GM19025 (cell line): ENCODE results near the gene HLA-DRA.
A peak's percentile ranks its signal among the peaks of the same experiment; 100 is the strongest.
"Not testable (repeated sequence)": the region's sequence is repeated elsewhere in the genome, so short reads cannot be mapped to it uniquely, and the experiment has no call there.

Experiments used
- ATAC-seq: cut with Tn5 transposase; IDR thresholded peaks from one replicate; pipeline ENCODE4 v1.9.1; 2021; ENCODE audit warnings: mild to moderate bottlenecking, low read depth, moderate library complexity; ENCODE audit not compliant: unreplicated experiment

Gene HLA-DRA

DNA sequence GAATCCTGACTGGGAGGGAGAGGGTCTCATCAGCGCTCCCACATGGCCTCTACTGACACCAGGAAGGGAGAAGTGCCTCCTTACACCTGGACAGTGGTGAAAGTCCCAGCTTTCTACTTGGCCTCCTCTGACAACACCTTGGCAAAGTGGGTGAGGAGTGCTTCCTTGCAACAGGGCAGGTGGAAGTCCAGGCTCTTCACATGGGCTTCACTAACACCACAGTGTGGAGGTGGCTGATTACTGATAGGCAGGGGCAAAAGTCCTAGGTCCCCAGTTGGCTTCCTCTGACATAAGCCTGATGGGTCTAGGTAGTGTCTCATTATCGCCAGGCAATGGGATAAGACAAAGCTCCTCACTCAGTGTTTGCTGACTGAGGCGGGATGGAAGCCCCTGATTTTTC is 9.5 kb upstream of the HLA-DRA start:
- no peak for ATAC-seq

DNA sequence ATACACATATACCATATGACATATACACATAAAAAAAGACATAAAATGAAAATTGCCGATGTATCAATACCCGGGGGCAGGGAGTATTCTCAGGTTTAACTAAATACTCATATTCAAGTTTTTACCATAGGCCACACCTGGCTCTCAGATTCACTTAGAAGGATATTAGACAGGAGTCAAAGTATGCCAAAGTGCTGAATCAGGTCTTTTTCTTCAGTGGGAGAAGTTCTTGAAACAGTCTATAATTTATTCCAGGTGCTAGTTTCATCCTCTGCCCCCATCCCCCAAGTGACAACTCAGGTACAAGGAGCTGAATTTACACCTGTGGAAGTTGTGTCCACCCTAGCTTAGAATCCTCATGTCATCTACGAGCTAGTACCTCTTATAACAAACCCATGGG is 8.5 kb upstream of the HLA-DRA start:
- no peak for ATAC-seq

DNA sequence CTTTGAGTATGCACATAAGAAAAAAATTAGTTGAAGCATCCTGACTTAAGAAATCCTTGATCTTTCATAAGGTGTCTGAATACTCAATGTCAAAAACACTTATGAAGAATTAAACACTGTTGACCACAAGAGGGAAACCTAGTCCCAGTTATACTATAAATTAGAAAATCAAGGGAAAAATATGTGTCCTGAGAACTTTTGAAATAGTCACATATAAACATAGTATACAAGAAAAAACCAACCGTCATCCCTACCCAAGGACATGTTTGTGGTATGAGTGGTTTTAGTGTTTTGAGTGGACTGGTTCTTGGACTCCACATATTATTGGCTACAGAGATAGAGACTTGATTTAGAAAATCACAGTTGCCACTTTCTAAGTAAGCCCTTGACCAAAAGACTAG is 7.6 kb upstream of the HLA-DRA start:
- no peak for ATAC-seq

DNA sequence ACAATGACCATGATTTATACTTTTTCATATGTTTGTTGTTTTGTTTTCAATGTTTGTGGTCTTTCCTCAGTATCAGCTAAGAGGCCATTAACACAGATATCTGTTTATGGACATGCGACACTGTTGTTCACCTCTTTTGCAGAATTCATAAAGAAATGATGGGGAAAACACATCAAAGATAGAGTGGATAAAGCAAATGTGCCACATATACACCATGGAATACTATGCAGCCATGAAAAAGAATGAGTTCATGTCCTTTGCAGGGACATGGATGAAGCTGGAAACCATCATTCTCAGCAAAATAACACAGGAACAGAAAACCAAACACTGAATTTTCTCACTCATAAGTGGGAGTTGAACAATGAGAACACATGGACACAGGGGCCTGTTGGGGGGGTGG is 5.7 kb upstream of the HLA-DRA start:
- not testable (repeated sequence) for ATAC-seq

DNA sequence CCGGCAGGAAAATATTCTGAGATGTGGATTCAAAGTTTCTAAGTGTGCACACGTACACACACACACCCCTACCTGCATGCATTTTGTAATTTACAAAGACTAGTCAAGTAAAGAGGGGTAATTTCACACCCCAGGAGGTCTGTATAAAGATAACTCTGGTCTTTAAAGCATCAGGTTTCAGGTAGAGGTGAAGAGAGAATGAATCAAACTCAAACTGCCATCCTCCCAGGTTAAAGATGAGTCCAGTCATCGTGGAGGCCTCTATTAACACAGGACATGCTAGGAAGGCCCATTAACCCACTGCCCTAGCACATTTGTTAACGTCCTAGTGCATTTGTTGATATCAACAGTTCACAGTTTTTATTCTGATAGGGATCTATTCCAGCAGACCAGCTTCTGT is 3.5 kb upstream of the HLA-DRA start:
- ATAC-seq: no peak

DNA sequence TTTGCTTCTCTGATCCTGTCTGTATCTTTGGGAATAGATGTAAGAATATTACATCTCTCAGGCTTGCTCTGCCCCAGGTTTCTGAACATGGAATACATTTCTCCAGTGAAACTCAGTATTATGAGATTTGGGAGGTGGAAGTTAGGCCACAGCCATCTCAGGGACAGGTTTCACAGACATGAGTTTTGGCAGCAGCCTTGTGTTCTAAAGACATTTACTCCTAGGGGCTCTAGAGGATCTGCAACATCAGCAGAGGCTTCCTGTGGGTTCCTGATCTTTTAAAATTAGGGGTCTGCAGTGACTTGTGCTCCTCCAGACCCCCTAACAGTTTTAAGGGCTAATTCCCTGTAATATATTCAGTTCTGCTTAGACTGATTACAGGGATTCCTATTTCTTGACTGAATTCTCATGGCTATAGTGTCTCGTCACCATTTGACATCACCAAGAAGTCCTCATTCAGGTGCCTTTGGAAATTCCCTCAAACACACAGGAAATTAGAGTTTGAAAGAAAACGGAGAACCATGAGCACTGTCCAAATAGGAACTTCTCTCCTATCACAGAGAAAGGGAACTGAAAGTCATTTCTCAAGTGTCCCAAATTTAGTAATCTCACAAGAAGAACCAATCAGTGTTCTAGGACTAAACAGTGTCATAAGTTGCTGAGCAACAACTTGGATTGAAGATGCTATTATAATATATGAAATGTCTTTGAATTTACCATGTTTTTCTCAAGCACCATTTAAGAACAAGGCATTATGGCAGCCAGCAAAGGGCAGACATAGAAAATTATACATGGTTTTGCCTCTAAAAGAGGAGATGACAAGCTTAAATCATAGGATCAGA is 2.5 kb upstream of the HLA-DRA start:
- ATAC-seq: peak; percentile 67

DNA sequence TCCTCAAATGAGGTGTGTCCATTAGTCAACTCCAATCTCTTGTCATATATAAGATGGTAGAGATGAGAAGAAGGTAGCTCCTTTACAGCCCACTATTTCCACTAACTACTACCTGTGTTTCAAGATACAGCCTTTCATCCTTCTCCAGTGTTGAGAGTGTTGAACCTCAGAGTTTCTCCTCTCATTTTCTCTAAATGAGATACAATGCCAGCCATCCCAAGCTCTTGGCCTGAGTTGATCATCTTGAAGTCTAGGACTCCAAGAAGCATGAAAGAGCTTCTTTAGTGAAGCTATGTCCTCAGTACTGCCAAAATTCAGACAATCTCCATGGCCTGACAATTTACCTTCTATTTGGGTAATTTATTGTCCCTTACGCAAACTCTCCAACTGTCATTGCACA is 548 bp upstream of the HLA-DRA start:
- no peak for ATAC-seq

DNA sequence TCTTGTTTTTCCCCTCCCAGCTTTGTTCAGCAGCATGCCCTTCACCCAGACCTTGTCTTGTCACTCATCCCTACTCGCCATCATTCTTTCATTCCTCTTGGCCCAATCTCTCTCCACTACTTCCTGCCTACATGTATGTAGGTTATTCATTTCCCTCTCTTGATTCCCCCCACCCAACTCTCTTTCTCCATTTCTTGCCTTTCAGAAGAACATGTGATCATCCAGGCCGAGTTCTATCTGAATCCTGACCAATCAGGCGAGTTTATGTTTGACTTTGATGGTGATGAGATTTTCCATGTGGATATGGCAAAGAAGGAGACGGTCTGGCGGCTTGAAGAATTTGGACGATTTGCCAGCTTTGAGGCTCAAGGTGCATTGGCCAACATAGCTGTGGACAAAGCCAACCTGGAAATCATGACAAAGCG is 2.6 kb downstream of the HLA-DRA start:
- no peak for ATAC-seq

DNA sequence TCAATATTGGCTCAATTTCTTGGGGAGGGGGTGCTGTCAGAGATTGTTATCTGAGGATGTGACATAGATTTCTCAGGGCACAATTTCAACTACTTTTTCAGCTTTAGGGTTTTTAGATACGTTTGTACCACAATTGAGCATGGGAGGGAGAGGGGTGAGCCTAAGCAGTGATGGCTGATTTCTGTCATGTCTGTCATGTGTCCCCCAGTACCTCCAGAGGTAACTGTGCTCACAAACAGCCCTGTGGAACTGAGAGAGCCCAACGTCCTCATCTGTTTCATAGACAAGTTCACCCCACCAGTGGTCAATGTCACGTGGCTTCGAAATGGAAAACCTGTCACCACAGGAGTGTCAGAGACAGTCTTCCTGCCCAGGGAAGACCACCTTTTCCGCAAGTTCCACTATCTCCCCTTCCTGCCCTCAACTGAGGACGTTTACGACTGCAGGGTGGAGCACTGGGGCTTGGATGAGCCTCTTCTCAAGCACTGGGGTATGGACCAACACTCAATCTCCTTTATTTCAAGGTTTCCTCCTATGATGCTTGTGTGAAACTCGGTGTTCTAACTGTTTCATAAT is 3.4 kb downstream of the HLA-DRA start:
- no peak for ATAC-seq

DNA sequence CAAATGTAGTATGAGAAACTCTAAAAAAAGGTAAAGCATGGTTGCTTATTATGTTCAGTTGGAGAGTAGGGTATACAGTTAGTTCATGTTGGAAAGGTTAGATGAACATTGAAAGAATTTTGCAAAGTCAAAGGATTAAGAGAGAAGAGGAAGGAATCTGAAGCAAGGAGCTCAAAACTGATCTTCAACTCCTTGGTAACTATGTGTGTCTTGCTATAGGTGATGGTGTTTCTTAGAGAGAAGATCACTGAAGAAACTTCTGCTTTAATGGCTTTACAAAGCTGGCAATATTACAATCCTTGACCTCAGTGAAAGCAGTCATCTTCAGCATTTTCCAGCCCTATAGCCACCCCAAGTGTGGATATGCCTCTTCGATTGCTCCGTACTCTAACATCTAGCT is 4.7 kb downstream of the HLA-DRA start:
- ATAC-seq: no peak

DNA sequence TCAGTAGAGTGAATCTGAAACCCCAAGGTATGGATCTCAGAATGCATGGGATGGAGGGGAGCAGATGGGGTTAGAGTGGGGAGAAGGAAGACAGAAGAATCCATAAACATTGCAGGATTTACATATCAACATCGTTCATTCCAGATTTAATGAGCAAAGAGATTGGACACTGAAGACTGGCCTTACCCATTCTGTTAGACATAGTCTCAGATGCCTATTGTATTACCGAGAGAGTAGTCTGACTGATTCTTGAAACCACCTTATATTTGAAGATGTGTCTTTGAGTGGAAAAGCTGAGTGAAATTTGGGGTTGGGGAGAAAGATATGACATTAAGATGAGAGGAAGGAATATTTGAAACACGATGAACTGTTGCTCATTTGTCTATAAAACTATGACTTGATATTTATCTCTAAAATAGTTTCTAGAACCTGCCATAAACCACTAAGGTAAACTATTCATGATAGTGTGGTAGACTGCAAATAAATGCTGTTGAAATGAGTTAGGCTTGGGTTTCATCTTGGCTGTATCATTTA is 5.7 kb downstream of the HLA-DRA start:
- ATAC-seq: no peak

DNA sequence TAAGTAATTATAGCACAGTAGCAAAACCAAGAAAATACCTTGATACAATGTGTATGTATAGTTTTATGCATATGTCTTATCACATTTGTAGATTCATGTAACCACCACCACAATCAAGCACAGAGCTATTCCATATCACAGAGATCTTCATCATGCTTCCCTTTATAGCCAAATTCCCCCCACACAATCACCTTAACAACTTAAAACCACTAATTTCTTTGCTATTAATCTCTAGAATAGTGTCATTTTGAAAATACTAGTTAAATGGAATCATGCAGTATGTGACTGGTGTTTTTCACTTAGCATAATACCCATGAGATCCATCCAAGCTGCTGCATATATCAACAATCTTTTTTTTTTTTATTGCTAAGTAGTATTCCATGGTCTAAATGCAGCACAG is 8.2 kb downstream of the HLA-DRA start:
- ATAC-seq: no peak

DNA sequence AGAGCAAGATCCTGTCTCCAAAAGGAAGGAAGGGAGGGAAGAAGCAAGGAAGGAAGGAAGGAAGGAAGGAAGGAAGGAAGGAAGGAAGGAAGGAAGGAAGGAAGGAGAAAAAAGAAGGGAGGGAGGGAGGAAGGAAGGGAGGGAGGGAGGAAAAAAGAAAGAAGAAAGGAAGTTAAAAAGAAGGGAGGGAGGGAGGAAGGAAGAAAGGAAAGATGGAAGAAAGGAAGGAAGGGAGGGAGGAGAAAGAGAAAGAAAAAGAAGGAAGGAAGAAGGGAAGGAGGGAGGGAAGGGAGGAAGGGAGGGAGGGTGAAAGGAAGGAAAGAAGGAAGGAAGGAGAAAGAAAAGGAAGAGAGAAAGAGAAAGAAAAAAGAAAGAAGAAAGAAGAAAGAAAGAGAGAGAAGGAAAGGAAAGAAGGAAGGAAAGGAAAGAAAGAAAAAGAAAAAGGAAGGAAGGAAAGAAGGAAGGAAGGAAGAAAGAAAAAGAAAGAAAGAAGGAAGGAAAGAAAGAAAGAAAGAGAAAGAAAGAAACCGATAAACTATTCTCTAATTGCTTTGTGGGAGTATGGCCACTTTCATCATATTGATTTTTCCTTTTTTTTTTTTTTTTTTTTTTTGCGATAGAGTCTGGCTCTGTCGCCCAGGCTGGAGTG is 9.5 kb downstream of the HLA-DRA start:
- no peak for ATAC-seq

DNA sequence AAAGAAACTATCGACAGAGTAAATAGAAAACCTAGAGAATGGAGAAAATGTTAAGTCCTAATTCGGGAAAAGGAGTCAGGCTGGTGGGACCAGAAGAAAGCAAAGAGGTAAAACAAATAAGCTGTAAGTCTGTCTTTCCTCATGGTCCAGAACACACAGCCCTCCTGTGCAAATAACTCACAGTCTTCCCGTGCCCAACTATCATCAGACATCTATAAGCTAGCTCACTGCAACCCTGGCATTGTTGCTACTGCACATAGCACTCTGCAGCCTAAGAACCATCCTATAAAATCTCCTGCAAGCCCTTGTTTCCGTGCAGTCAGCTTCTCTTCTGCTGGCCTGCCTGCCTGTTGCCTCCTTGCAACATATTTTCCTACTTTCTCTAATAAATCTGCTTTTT is 17.4 kb downstream of the HLA-DRA start:
- no peak for ATAC-seq

DNA sequence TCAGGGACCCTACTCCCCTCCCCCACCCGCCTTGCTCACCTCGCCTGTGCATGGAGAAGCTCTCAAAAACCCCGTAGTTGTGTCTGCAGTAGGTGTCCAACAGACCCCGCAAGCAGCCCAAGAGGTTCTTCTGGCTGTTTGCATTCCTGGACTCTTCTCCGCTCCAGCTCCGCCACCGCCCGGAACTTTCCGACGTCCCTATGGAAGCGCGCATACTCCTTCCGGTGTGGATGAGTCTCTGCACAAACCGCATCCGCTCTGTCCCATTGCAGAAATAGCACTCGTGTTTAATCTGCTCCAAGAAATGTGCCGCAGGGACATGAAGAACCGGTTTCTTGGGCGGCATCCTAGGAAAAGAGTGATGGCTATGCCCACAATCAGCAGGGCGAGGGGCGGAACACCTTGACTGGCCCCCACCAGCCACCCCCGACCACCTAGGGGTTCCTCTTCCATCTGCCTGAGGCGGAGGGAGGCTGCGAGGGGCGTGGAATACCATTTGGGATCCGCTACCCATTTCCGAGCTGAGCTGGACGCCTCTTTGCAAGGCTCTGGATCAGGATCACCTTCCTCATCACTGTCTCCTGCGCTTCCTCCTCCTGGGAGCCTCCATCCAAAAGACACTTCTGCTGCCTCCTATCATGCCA is 20.2 kb downstream of the HLA-DRA start:
- ATAC-seq: no peak

DNA sequence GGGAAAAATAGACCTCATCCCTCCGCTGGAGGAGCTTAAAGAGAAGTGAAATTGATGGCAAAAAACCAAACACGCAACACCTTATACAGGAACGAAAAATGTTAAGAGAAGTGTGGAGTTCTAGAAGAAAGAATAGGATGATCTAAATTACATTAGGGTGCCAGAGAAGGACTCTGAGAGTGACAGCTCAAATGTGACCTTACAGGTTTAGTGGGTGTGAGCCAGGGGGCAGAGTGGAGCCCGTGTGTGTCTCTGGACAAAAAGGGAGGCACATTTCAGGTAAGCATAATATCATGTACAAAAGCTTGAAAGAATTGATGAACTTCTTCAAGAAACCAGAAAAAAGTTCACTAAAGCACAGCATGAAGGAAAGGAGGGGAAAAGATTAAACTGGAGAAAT is 20.8 kb downstream of the HLA-DRA start:
- ATAC-seq: no peak

DNA sequence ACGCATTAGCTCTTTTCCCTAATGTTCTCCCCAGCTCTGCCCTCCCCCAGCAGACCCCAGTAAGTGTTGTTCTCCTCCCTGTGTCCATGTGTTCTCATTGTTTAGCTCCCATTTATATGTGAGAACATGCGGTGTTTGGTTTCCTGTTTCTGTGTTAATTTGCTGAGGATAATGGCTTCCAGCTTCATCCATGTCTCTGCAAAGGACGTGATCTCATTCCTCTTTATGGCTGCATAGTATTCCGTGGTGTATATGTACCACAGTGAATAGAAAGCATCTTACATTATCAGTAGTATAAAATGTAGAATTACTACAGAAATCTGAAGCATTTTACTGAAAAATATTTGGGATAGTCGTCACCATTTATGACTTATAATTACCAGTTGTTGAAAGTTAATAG is 21.8 kb downstream of the HLA-DRA start:
- ATAC-seq: no peak

DNA sequence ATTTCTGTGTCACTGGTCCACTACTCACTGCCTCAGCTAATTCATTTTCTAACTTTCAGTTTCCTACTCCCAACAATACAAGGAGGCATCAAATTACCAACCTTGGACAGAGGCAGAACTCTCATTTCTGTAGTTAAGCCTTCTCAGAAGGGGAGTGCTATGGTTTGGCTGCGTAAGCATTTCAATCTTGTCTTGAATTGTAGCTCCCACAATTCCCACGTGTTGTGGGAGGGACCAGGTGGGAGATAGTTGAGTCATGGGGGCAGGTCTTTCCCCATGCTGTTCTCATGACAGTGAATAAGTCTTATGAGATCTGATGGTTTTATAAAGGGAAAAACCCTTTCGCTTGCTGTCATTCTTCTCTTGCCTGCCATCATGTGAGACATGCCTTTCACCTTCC is 22.9 kb downstream of the HLA-DRA start:
- peak; percentile 80 for ATAC-seq

DNA sequence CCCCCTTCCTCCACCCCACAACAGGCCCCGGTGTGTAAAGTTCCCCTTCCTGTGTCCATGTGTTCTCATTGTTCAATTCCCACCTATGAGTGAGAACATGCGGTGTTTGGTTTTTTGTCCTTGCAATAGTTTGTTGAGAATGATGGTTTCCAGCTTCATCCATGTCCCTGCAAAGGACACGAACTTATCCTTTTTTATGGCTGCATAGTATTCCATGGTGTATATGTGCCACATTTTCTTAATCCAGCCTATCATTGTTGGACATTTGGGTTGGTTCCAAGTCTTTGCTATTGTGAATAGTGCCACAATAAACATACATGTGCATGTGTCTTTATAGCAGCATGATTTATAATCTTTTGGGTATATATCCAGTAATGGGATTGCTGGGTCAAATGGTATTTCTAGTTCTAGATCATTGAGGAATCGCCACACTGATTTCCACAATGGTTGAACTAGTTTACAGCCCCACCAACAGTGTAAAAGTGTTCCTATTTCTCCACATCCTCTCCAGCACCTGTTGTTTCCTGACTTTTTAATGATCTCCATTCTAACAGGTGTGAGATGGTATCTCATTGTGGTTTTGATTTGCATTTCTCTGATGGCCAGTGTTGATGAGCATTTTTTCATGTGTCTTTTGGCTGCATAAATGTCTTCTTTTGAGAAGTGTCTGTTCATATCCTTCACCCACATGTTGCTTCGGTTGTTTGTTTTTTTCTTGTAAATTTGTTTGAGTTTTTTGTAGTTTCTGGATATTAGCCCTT is 28.2 kb downstream of the HLA-DRA start:
- not testable (repeated sequence) for ATAC-seq

DNA sequence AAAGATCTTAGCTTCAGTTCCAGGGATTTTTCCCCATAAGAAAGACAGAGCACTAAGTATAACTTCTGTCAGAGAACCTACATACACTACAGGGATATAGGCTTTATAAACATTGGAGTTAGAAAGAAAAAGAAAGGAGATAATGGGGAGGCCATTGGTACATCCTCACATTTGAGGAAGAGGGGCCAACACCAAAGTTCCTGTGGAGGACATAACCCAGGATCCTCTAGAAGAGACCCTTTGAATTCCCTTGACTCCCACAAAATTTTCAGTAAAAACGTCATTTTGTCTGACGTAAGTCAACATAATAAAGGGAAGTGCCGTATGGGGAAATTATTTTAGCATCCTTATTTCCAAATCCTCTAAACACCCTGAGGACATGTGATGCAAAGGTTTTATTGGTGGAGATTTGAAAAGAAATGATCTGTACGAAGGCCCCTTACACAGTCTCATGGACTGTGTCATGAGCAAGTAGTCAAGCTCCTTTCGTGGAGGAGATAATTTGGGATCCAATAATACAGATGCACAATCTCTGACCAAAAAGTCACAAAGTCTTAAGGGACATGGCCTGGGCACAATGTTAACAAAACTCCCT is 33.2 kb downstream of the HLA-DRA start:
- ATAC-seq: no peak
